HEK293T (cell line): Measurements from ENCODE around the gene RANBP9.

ENCODE experiments used
- CTCF ChIA-PET: fragments of 350-600 bp; formaldehyde crosslinking; extraction: SDS; loops from one replicate; lab custom pipeline; 2021; ENCODE audit warnings: antibody characterized with exemption, inconsistent platforms; lab: Yijun Ruan, JAX
- POLR2A ChIA-PET: fragments of 350-600 bp; formaldehyde crosslinking; extraction: SDS; loops from one replicate; lab custom pipeline; 2020; ENCODE audit warnings: antibody characterized with exemption, inconsistent platforms; lab: Yijun Ruan, JAX
- DNase-seq: peaks from one replicate; pipeline ENCODE4 v3.0.0; 2012; ENCODE audit warnings: mixed read lengths; ENCODE audit errors: extremely low spot score
- ARNT ChIP-seq: fragments of 450-650 bp; IDR thresholded peaks from 2 replicates; pipeline ENCODE4 v1.6.1; 2017; ENCODE audit warnings: mild to moderate bottlenecking
- BHLHE40 ChIP-seq: fragments of 450-650 bp; IDR thresholded peaks from 2 replicates; pipeline ENCODE4 v1.6.1; 2016; ENCODE audit warnings: mild to moderate bottlenecking, moderate library complexity, borderline replicate concordance
- CTBP1 ChIP-seq: fragments of 450-650 bp; IDR thresholded peaks from 2 replicates; pipeline ENCODE4 v1.6.1; 2016; ENCODE audit warnings: borderline replicate concordance
- ELF4 ChIP-seq: fragments of 450-650 bp; IDR thresholded peaks from 2 replicates; pipeline ENCODE4 v1.6.1; 2017; ENCODE audit warnings: antibody characterized with exemption
- FOXA1 ChIP-seq: fragments of 450-650 bp; IDR thresholded peaks from 2 replicates; pipeline ENCODE4 v1.6.1; 2016; ENCODE audit warnings: mild to moderate bottlenecking
- FOXK2 ChIP-seq: fragments of 450-650 bp; IDR thresholded peaks from 2 replicates; pipeline ENCODE4 v1.6.1; 2016; ENCODE audit warnings: mild to moderate bottlenecking
- FOXM1 ChIP-seq: fragments of 450-650 bp; IDR thresholded peaks from 2 replicates; pipeline ENCODE4 v1.6.1; 2017; ENCODE audit warnings: mild to moderate bottlenecking, borderline replicate concordance
- HDGF ChIP-seq: fragments of 450-650 bp; IDR thresholded peaks from 2 replicates; pipeline ENCODE4 v1.6.1; 2017; ENCODE audit warnings: antibody characterized with exemption, borderline replicate concordance
- L3MBTL2 ChIP-seq: fragments of 450-650 bp; conservative IDR thresholded peaks from 2 replicates; pipeline ENCODE4 v1.6.1; 2016; ENCODE audit warnings: mild to moderate bottlenecking
- LEF1 ChIP-seq: fragments of 450-650 bp; IDR thresholded peaks from 2 replicates; pipeline ENCODE4 v1.6.1; 2017; ENCODE audit warnings: mild to moderate bottlenecking, borderline replicate concordance
- NFRKB ChIP-seq: fragments of 450-650 bp; IDR thresholded peaks from 2 replicates; pipeline ENCODE4 v1.6.1; 2016; ENCODE audit warnings: mild to moderate bottlenecking, moderate library complexity
- SP1 ChIP-seq: fragments of 450-650 bp; IDR thresholded peaks from 2 replicates; pipeline ENCODE4 v1.6.1; 2017
- SUZ12 ChIP-seq: fragments of 450-650 bp; IDR thresholded peaks from 2 replicates; pipeline ENCODE4 v1.6.1; 2016; ENCODE audit warnings: mild to moderate bottlenecking
- TARDBP ChIP-seq: fragments of 450-650 bp; IDR thresholded peaks from 2 replicates; pipeline ENCODE4 v1.6.1; 2016
- ZNF384 ChIP-seq: fragments of 450-650 bp; IDR thresholded peaks from 2 replicates; pipeline ENCODE4 v1.6.1; 2016
- TF ChIP-seq, protein P1 (sequence below): fragments of 450-650 bp; IDR thresholded peaks from 2 replicates; pipeline ENCODE4 v1.6.1; 2016

The RANBP9 gene

GRCh38 chr6:13716225-13716954 is 4.8 kb upstream of the RANBP9 start:
- no peak for DNase-seq

GRCh38 chr6:13715444-13715883 is 3.8 kb upstream of the RANBP9 start:
- ChIA-PET POLR2A (no interaction called here), CTCF (no interaction called here)
- TF ChIP-seq ELF4 (no peak), CTBP1 (no peak), BHLHE40 (no peak), LEF1 (no peak), FOXK2 (no peak), TARDBP (no peak), ZNF384 (no peak), SUZ12 (no peak), HDGF (no peak), NFRKB (no peak), FOXM1 (no peak)
- TF ChIP-seq, protein P1, sequence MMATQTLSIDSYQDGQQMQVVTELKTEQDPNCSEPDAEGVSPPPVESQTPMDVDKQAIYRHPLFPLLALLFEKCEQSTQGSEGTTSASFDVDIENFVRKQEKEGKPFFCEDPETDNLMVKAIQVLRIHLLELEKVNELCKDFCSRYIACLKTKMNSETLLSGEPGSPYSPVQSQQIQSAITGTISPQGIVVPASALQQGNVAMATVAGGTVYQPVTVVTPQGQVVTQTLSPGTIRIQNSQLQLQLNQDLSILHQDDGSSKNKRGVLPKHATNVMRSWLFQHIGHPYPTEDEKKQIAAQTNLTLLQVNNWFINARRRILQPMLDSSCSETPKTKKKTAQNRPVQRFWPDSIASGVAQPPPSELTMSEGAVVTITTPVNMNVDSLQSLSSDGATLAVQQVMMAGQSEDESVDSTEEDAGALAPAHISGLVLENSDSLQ, result no peak
- DNase-seq, result no peak

More at GRCh38 chr6:13716225-13716954, 4.8 kb upstream of the RANBP9 start:
- ChIA-PET CTCF (no interaction called here), POLR2A (no interaction called here)
- no peak for TF ChIP-seq ELF4
- no peak for TF ChIP-seq BHLHE40
- TF ChIP-seq CTBP1, result no peak

GRCh38 chr6:13712599-13712898 is 914 bp upstream of the RANBP9 start:
- ChIA-PET POLR2A (interaction anchor here (0.8 to 1.5 kb wide), 4 partner anchors 21 to 150 kb away, joined by 3 to 4 read pairs (median 3); no protein-coding TSS in a partner anchor), CTCF (interaction anchor here (1.1 kb wide), 1 partner anchor 137 kb away, joined by 3 read pairs; no protein-coding TSS in a partner anchor)
- DNase-seq, result no peak
- TF ChIP-seq NFRKB (no peak), TARDBP (no peak), ELF4 (no peak), L3MBTL2 (no peak), FOXK2 (no peak), ZNF384 (no peak), BHLHE40 (no peak), LEF1 (no peak), FOXA1 (no peak), HDGF (no peak), SP1 (no peak), SUZ12 (no peak), ARNT (no peak), FOXM1 (no peak)
- TF ChIP-seq, protein P1, result no peak

- ChIA-PET POLR2A (interaction anchor here (1.0 to 3.4 kb wide), 4 partner anchors 17 to 383 kb away, joined by 3 to 27 read pairs (median 4); partner anchors contain the start of genes NOL7 and TBC1D7), CTCF (interaction anchor here (0.5 kb wide), 1 partner anchor 307 kb away, joined by 3 read pairs; no protein-coding TSS in a partner anchor)
- no peak for DNase-seq
- no peak for TF ChIP-seq TARDBP
- no peak for TF ChIP-seq BHLHE40
- 0 out of 2 replicates have a peak, but pooled peaks have one; percentile 46 for TF ChIP-seq LEF1
Observed at GRCh38 chr6:13711324-13711732, 307 bp downstream of the RANBP9 start.

DNA sequence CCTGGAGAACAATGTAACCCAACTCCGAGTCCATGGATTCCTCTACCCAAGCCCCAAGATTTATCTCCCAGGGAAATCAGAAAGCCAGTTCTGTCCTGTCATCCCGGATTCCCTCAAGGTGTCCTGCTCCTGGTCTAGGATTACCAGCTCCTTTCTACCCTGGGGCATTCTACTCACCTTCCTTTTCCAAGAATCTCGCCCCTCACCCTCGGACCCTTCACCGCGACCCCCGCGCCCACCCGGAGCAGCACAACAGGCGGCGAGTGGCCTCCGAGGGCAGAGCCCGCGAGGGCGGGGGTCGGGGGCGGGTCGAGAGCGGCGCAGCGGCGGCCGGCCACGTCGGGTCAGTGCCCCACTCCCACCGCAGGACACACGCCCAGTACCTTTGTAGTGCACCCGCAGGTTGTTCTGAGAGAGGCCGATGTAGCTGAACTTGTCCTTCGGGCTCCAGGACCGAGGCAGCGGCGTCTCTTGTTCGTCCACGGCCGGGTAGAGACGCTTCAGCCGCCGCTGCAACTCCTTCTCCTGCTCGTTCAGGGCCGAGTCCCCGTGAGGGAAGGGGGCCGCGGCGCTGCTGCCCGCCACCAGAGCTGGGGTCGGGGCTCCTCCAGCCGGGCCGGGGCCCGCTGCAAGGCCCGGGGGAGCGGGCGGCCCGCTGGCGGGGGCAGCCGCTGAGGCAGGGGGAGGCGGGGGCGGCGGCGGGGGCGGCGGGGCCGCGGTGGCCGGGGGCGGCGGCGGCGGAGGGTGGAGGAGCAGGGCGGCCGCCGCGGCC is 897 bp downstream of the RANBP9 start:
- ChIA-PET CTCF (interaction anchor here (0.5 to 1.3 kb wide), 3 partner anchors 86 to 306 kb away, joined by 3 to 12 read pairs (median 3); partner anchors contain the start of gene NOL7), POLR2A (interaction anchor here (1.0 to 3.4 kb wide), 4 partner anchors 18 to 382 kb away, joined by 3 to 27 read pairs (median 4); partner anchors contain the start of genes NOL7 and TBC1D7)
- TF ChIP-seq FOXK2 (no peak), FOXA1 (no peak), ELF4 (no peak)
- peak; percentile 46 for DNase-seq

- TF ChIP-seq ELF4 (no peak), BHLHE40 (no peak), ZNF384 (no peak)
- TF ChIP-seq, protein P1, result peak; percentile 33; the same call in 1 of the 2 replicates
- POLR2A ChIA-PET, result interaction anchor here (0.9 to 3.4 kb wide), 5 partner anchors 85 to 382 kb away, joined by 3 to 27 read pairs (median 4); partner anchors contain the start of genes MCUR1, NOL7, SIRT5 and TBC1D7
- CTCF ChIA-PET, result interaction anchor here (0.6 to 1.3 kb wide), 4 partner anchors 9 to 343 kb away, joined by 3 to 12 read pairs (median 4); partner anchors contain the start of gene NOL7
- DNase-seq, result no peak
Observed at GRCh38 chr6:13709689-13710551, 1.7 kb downstream of the RANBP9 start.
